Tibial nerve (tissue), 3 donors: Measurements from ENCODE around the gene BCAR1.

Source experiments
- POLR2A ChIP-seq, 2 donors: fragments of 450-650 bp; IDR thresholded peaks; one replicate each; pipeline ENCODE4 v1.6.1; 2017; ENCODE audit warnings: antibody characterized with exemption in 2 of 2, mild to moderate bottlenecking in 2 of 2, moderate library complexity in 2 of 2
- TF ChIP-seq, protein P1 (sequence below), 5 experiments: fragments of 200-600 bp in 3 of 5; fragments of 450-650 bp in 2 of 5; sonication (generic) in 3 of 5; IDR thresholded peaks; one replicate each; pipeline ENCODE4 v1.5.1; 2016 to 2019; ENCODE audit warnings: antibody characterized with exemption in 5 of 5, mild to moderate bottlenecking in 3 of 5, moderate library complexity in 2 of 5

DNA sequence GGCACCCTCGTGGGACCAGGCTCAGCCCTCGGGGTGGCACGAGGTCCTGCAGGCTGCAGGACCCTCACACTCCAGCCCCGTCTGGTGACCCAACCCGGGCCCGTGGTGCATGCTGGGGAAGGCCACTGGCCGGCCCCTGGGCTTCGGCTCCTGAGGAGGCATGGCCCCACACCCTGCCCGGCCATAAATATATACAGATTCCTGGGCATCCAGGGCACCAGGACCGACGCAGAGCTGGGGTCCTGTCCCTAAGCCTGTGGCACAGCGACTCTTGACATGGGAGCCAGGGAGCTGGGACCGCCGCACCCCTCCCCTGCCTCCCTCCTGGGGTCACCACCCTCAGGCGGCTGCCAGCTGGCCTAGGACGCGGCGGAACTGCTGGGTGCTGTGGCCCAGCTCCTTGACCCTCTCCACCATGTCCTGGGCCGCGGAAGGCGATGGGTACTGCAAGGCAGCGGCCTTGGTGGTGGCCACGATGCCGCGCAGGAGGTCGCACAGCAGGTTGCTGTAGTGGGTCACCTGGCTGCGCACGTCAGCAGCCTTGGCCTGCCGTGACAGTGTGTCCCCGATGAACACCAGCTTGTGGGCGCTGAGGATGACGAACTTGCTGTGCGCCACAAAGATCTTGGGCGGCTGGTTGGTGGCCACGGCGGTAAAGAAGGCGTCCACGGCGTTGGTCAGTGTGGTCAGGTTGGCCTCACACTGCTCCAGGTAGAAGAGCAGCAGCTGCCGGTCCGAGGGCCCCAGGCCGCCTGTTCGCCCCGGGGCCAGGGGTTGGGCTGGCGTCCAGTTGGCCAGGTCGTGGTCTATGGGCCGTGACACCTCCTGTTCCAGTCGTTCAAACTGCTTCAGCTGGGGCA lies 22.0 kb downstream of the BCAR1 start:
- no peak for TF ChIP-seq POLR2A (IDR thresholded peaks at IDR 0.05)
- TF ChIP-seq, protein P1, sequence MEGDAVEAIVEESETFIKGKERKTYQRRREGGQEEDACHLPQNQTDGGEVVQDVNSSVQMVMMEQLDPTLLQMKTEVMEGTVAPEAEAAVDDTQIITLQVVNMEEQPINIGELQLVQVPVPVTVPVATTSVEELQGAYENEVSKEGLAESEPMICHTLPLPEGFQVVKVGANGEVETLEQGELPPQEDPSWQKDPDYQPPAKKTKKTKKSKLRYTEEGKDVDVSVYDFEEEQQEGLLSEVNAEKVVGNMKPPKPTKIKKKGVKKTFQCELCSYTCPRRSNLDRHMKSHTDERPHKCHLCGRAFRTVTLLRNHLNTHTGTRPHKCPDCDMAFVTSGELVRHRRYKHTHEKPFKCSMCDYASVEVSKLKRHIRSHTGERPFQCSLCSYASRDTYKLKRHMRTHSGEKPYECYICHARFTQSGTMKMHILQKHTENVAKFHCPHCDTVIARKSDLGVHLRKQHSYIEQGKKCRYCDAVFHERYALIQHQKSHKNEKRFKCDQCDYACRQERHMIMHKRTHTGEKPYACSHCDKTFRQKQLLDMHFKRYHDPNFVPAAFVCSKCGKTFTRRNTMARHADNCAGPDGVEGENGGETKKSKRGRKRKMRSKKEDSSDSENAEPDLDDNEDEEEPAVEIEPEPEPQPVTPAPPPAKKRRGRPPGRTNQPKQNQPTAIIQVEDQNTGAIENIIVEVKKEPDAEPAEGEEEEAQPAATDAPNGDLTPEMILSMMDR (IDR thresholded peaks at IDR 0.05), result no peak
